ENCODE data around the gene PSMG3. TPM values are rescaled to one million over a fixed set of nuclear protein-coding genes. Genes with fewer than 3 reads are reported as not detected.
"Not testable (repeated sequence)": the region's sequence is repeated elsewhere in the genome, so short reads cannot be mapped to it uniquely, and the experiment has no call there.

Gene PSMG3
- total RNA-seq, 1 experiment from 2014 or later = 59.4 TPM

DNA sequence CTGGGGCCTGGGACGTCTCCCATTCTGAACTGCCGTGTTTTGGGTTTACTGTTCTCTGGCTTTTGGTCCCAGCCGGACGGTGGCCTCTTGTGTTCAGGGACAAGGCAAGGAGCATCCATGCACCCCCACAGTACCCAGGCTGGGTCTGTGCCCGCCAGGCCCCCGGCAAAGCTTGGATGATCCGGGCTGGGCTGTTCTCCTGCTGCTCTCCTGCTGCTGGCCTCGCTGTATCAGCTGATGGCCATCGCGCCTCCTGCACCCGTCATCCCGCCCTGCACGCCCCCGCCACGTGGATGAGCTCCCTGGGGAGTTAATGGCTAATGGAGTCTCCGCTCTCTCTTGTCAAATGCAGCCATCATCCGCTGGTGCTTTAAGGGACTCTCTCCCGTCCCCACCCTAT, 14.9 kb upstream of the PSMG3 start:
- CTCF ChIA-PET = no interaction called here
- BruUV-seq (replicated peaks) = no TSS peak
- in situ Hi-C loops (cut with HindIII; ENCODE audit: low pct_unique_long_range_greater_than_20kb, low sequenced_read_pairs) = no loop called here

DNA sequence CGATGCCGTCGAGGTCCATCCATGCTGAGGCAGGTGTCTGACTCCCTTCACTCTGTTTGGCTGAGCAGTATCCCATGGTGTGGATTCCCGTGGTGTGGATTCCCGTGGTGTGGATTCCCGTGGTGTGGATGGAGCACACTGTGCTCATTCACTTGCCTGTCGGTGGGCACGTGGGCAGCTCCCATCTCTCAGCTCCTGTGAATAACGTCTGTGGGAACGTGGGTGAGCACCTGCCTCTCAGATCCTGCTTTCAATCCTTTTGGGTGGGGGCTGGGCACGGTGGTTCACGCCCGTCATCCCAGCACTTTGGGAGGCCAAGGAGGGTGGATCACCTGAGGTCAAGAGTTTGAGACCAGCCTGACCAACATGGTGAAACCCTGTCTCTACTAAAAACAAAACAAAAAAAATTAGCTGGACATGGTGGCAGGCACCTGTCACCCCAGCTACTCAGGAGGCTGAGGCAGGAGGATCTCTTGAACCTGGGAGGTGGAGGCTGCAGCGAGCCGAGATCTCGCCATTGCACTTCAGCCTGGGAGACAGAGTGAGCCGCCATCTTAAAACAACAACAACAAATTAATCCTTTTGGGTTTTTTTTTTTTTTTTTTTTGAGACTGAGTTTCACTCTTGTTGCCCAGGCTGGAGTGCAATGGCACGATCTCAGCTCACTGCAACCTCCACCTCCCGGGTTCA, 13.6 kb upstream of the PSMG3 start:
- H3K9me3 ChIP-seq (ENCODE audit: control insufficient read depth, insufficient read depth, low read depth, low read length); BruUV-seq (replicated peaks); H3K4me1 ChIP-seq (ENCODE audit: control insufficient read depth, insufficient read depth, low read length); H3K4me3 ChIP-seq (ENCODE audit: low read depth in 2 of 2, low read length in 2 of 2); H3K27me3 ChIP-seq (ENCODE audit: control insufficient read depth, insufficient read depth, low read length); DNase-seq (ENCODE audit: low read depth, low spot score); ATAC-seq; H3K36me3 ChIP-seq (ENCODE audit: control insufficient read depth, insufficient read depth, low read length); H3K27ac ChIP-seq (ENCODE audit: low read length); in situ Hi-C loops (cut with HindIII; ENCODE audit: low pct_unique_long_range_greater_than_20kb, low sequenced_read_pairs): not testable (repeated sequence)
- intact Hi-C loops (cut with micrococcal nuclease; ENCODE audit: unreplicated experiment) = loop anchor here (10.0 kb wide), 1 partner anchor 171 kb away; no protein-coding TSS in a partner anchor
- POLR2A ChIA-PET = interaction anchor here (0.7 kb wide), 1 partner anchor 144 kb away, joined by 7 read pairs; no protein-coding TSS in a partner anchor
- CTCF ChIA-PET = interaction anchor here (0.7 kb wide), 1 partner anchor 12 kb away, joined by 9 read pairs; no protein-coding TSS in a partner anchor

More for the DNA sequence above, 14.9 kb upstream of the PSMG3 start:
- 0 out of 2 replicates have a peak, but pooled peaks cover 6% of the 10 kb centered on the region for H3K9me3 ChIP-seq (ENCODE audit: control insufficient read depth, insufficient read depth, low read depth, low read length)
- peaks cover 12% of the 10 kb centered on the region; the same call in 1 of the 2 replicates for H3K27me3 ChIP-seq (ENCODE audit: control insufficient read depth, insufficient read depth, low read length)
- ATAC-seq (no peak), DNase-seq (ENCODE audit: low read depth, low spot score) (no peak)
- peaks cover 9% of the 10 kb centered on the region; the same call in 1 of the 2 replicates for H3K4me1 ChIP-seq (ENCODE audit: control insufficient read depth, insufficient read depth, low read length)
- H3K4me3 ChIP-seq (ENCODE audit: low read depth in 2 of 2, low read length in 2 of 2) = no peak overlapping the region
- TF ChIP-seq TCF7L2 (IDR thresholded peaks at IDR 0.05; ENCODE audit: low read depth, low read length) = no peak
- TF ChIP-seq, protein P1, sequence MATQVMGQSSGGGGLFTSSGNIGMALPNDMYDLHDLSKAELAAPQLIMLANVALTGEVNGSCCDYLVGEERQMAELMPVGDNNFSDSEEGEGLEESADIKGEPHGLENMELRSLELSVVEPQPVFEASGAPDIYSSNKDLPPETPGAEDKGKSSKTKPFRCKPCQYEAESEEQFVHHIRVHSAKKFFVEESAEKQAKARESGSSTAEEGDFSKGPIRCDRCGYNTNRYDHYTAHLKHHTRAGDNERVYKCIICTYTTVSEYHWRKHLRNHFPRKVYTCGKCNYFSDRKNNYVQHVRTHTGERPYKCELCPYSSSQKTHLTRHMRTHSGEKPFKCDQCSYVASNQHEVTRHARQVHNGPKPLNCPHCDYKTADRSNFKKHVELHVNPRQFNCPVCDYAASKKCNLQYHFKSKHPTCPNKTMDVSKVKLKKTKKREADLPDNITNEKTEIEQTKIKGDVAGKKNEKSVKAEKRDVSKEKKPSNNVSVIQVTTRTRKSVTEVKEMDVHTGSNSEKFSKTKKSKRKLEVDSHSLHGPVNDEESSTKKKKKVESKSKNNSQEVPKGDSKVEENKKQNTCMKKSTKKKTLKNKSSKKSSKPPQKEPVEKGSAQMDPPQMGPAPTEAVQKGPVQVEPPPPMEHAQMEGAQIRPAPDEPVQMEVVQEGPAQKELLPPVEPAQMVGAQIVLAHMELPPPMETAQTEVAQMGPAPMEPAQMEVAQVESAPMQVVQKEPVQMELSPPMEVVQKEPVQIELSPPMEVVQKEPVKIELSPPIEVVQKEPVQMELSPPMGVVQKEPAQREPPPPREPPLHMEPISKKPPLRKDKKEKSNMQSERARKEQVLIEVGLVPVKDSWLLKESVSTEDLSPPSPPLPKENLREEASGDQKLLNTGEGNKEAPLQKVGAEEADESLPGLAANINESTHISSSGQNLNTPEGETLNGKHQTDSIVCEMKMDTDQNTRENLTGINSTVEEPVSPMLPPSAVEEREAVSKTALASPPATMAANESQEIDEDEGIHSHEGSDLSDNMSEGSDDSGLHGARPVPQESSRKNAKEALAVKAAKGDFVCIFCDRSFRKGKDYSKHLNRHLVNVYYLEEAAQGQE (IDR thresholded peaks at IDR 0.05; ENCODE audit: insufficient read depth in 1 of 2, low read depth in 2 of 2, low read length in 1 of 2) = no peak
- TF ChIP-seq POLR2AphosphoS5 (IDR thresholded peaks at IDR 0.05; ENCODE audit: low read depth, low read length) = no peak
- TF ChIP-seq SIN3A (IDR thresholded peaks at IDR 0.05; ENCODE audit: borderline replicate concordance, insufficient read depth, low read depth, low read length) = no peak
- TF ChIP-seq, protein P2, sequence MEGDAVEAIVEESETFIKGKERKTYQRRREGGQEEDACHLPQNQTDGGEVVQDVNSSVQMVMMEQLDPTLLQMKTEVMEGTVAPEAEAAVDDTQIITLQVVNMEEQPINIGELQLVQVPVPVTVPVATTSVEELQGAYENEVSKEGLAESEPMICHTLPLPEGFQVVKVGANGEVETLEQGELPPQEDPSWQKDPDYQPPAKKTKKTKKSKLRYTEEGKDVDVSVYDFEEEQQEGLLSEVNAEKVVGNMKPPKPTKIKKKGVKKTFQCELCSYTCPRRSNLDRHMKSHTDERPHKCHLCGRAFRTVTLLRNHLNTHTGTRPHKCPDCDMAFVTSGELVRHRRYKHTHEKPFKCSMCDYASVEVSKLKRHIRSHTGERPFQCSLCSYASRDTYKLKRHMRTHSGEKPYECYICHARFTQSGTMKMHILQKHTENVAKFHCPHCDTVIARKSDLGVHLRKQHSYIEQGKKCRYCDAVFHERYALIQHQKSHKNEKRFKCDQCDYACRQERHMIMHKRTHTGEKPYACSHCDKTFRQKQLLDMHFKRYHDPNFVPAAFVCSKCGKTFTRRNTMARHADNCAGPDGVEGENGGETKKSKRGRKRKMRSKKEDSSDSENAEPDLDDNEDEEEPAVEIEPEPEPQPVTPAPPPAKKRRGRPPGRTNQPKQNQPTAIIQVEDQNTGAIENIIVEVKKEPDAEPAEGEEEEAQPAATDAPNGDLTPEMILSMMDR (IDR thresholded peaks at IDR 0.05) = no peak
- no peak overlapping the region for H3K27ac ChIP-seq (ENCODE audit: low read length)
- H3K36me3 ChIP-seq (ENCODE audit: control insufficient read depth, insufficient read depth, low read length) = no peaks in the 10 kb centered on the region
- intact Hi-C loops (cut with micrococcal nuclease; ENCODE audit: unreplicated experiment) = loop anchor here (10.0 kb wide), 1 partner anchor 170 kb away; no protein-coding TSS in a partner anchor
- POLR2A ChIA-PET = interaction anchor here (0.5 kb wide), 1 partner anchor 214 kb away, joined by 9 read pairs; no protein-coding TSS in a partner anchor

Data from Panc1 (cell line).